Kidney epithelial cell (primary cell): ENCODE results near the gene LRIT2. TPM values are rescaled to one million over a fixed set of nuclear protein-coding genes. Genes with fewer than 3 reads are reported as not detected.

Source experiments
- DNase-seq: peaks from one replicate; pipeline ENCODE4 v3.0.0-alpha.2; 2010; ENCODE audit warnings: low read depth
- H3K27me3 ChIP-seq: 2 replicates; pipeline ENCODE4 v1.6.0; 2011; ENCODE audit warnings: low read length; ENCODE audit not compliant: control insufficient read depth, insufficient read depth
- H3K36me3 ChIP-seq: 2 replicates; pipeline ENCODE4 v1.5.1; 2011; ENCODE audit warnings: low read length; ENCODE audit not compliant: control insufficient read depth, insufficient read depth
- H3K4me3 ChIP-seq: 2 replicates; pipeline ENCODE4 v1.5.1; 2011; ENCODE audit warnings: low read depth, mild to moderate bottlenecking, control low read depth, low read length
- total RNA-seq: library from RNA; depleted of rRNA; stranded (reverse); fragments of >200 nt; gene quantifications from 2 replicates; pipeline ENCODE4 v1.2.3, GENCODE V29; 2015
- TF ChIP-seq, protein P1 (sequence below): IDR thresholded peaks from 2 replicates; pipeline ENCODE4 v1.5.1; 2011; ENCODE audit warnings: mild to moderate bottlenecking, moderate library complexity, low read length, control low read depth, inconsistent platforms; ENCODE audit not compliant: insufficient read depth, poor library complexity, severe bottlenecking

The LRIT2 gene
- total RNA-seq, 1 donor from 2014 or later = not detected

DNA sequence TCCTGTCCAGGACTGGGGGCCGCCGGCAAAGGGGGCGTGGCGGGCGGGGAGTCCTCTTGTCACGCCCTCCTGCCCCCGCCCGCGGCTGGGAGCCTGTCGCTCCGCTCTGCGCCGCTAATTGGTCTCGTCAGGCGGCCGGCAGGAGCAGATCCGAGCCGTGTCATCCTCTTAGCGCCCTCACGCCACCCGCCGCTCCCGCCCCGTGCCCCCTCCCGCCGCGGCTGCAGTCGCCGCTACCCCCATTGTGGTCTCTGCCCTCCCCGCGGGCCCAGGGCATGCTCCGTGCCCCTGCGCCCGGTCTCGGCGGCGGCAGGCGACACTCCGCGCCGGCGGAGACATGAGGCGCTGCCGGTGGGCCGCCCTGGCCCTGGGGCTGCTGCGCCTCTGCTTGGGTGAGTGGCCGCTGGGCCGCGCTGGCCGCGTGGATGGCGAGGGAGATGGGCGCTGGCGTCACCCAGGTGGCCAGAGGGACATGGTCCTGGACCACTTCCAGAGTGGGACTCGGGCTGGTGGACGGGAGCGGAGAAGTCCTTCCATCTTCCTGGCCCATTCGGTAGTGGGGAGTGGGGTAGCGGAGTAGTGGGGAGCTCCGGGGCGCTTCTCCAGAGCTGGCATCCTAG lies 30.8 kb downstream of the LRIT2 start, which contains the start of gene CDHR1:
Gene CDHR1, plus strand, starts transcription at position 114 of the 620 bp plus-strand sequence. Its CDS starts 224 bp downstream, at position 338.
- no peaks in the 10 kb centered on the region for H3K36me3 ChIP-seq
- peaks cover 29% of the 10 kb centered on the region for H3K27me3 ChIP-seq
- TF ChIP-seq, protein P1, sequence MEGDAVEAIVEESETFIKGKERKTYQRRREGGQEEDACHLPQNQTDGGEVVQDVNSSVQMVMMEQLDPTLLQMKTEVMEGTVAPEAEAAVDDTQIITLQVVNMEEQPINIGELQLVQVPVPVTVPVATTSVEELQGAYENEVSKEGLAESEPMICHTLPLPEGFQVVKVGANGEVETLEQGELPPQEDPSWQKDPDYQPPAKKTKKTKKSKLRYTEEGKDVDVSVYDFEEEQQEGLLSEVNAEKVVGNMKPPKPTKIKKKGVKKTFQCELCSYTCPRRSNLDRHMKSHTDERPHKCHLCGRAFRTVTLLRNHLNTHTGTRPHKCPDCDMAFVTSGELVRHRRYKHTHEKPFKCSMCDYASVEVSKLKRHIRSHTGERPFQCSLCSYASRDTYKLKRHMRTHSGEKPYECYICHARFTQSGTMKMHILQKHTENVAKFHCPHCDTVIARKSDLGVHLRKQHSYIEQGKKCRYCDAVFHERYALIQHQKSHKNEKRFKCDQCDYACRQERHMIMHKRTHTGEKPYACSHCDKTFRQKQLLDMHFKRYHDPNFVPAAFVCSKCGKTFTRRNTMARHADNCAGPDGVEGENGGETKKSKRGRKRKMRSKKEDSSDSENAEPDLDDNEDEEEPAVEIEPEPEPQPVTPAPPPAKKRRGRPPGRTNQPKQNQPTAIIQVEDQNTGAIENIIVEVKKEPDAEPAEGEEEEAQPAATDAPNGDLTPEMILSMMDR = no peak
- peak within 1 kb of the TSS; percentile 30 for H3K4me3 ChIP-seq
- no peak for DNase-seq

DNA sequence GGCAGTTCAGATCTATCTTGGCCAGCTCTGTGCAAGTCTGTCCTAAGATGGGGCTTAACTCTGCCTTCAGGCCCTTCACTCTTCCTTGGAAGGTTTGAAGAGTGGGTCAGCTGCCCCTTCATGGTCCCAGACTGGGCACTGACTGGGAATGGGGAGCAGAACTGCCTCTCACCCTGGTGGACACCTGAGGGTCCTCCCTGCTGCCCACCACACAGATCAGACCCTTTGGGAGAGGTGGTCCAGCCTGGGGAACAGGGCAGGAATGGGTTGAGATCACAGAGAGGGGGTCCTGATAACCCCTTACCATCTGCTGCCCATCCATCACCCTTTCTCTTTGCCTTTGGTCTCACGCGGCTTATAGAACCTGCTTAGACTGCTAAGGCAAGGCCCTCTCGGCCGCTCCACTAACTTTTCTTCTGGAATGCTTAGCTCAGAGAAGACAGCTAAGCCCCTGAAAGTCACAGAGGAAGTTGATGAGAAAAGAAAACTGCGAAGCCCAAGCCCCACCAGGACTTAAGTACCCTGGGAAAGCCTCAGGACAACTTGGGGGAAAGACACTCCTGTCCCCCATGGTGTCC lies 31.4 kb downstream of the LRIT2 start:
- TF ChIP-seq, protein P1 = no peak
- H3K36me3 ChIP-seq = no peaks in the 10 kb centered on the region
- peak overlapping the region; percentile 30 for H3K4me3 ChIP-seq
- peaks cover 29% of the 10 kb centered on the region for H3K27me3 ChIP-seq
- DNase-seq = no peak

DNA sequence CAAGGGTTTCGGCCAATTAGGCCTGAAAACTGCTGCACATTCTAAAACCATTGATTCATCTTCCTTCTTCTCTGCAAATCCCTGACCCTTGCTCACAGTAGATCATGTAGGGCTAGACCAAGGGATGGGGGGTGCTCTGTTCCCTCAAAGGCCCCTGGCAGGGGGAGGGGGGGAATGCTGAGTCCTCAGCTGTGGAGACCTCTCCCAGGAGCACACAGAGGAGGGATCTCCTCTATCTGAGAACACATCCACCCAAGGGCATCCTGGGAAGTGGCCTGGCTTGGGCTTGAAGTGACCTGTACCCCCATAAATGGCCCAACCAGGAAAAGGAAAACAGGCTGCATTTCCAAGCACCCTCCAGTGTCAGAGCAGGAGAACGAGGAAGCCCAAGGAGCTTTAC lies 32.0 kb downstream of the LRIT2 start:
- no peak overlapping the region for H3K4me3 ChIP-seq
- H3K36me3 ChIP-seq = no peaks in the 10 kb centered on the region
- TF ChIP-seq, protein P1 = no peak
- no peak for DNase-seq
- H3K27me3 ChIP-seq = peaks cover 29% of the 10 kb centered on the region

DNA sequence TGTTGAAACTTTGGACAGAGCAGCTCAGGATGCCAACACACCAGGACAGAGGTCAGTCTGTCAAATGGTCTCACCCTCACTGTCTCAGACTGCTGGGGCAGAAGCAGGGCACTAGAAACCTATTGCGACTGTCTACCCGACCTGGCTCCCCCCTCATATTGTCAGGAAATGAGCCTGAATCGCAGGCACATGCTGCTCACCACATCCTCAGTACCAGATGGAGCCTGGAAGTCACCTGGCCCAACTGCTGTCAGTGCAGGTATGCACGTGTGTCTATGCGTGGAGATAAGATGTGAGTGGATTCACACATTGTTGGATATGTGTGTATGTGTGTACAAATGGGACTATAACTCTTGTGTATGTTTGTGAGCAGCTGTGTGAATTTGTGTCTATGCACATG lies 34.2 kb downstream of the LRIT2 start:
- Histone ChIP-seq H3K4me3 (no peak overlapping the region), H3K36me3 (no peaks in the 10 kb centered on the region), H3K27me3 (peaks cover 27% of the 10 kb centered on the region)
- DNase-seq = no peak
- TF ChIP-seq, protein P1 = no peak

DNA sequence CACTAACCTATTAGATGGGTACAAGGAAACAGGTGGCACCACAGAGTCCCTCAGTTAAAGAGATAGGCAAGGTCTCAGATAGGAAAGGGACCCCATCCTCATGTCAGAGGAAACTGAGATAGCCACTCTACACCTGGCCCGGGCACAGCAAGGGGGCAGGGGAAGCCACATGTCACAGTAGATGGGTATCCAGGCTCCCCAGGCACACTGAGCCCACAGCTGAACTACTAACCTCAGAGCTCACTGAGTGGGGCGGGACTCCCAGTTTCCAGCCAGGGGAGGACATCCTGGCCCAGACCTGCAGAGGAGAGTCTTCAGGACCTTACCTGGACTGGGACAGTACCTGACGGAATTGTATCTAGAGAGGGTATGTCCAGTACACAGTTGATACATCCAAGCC lies 34.7 kb downstream of the LRIT2 start:
- no peak for DNase-seq
- Histone ChIP-seq H3K36me3 (no peaks in the 10 kb centered on the region), H3K27me3 (peaks cover 23% of the 10 kb centered on the region), H3K4me3 (no peak overlapping the region)
- TF ChIP-seq, protein P1 = no peak

DNA sequence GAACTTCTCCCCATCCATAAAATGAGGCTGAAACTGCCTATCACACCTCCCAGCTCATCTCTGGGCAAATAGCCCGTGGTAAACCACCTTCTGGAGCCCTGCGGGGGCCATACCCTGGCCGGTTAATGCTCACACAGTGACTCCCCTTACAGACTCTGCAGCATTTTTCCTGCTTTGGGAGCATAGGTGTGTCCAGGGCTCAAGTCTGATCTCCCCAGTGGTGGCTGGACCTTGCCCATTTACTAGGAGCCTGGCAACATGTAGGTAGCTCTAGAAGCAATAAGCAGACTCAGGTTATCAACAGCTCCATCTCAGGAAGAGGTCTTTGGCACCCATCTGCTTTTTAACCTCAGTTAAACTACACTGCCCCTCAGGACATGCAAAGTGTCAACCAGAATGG lies 36.5 kb downstream of the LRIT2 start:
- Histone ChIP-seq H3K27me3 (peaks cover 7% of the 10 kb centered on the region), H3K36me3 (no peaks in the 10 kb centered on the region), H3K4me3 (no peak overlapping the region)
- TF ChIP-seq, protein P1 = no peak
- DNase-seq = no peak
